Jurkat, Clone E6-1 (cell line): Measurements from ENCODE around the gene CYP4F2.
"Not testable (repeated sequence)": the region's sequence is repeated elsewhere in the genome, so short reads cannot be mapped to it uniquely, and the experiment has no call there.

Experiments
- DNase-seq: peaks from one replicate; pipeline ENCODE4 v3.0.0-alpha.2; 2011; ENCODE audit warnings: low read depth, low spot score
- H3K4me3 ChIP-seq: 2 replicates; pipeline ENCODE4 v1.5.1; 2011; ENCODE audit warnings: mild to moderate bottlenecking, low read length, control low read depth, moderate library complexity

CYP4F2 gene

DNA sequence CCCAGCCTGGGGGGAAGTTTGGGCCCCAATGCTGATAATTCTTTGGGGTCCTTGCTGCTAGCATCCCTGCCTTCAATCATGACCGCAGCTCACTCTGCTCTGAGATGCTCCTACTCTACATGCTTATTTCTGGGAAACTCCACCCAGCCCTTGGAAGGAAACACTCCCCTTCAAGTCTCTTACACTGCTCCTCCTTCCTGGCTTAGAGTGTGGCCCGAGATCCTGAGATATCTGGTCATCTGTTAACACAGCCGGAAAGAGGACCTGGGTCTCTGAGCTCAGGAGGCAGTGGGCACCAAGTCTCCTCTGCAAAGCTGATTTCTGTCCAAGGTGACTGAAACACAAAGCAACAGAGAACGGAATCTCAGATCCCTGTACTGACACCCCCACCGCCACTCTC, 33.0 kb downstream of the CYP4F2 start:
- no peak for DNase-seq
- H3K4me3 ChIP-seq, result no peak overlapping the region

DNA sequence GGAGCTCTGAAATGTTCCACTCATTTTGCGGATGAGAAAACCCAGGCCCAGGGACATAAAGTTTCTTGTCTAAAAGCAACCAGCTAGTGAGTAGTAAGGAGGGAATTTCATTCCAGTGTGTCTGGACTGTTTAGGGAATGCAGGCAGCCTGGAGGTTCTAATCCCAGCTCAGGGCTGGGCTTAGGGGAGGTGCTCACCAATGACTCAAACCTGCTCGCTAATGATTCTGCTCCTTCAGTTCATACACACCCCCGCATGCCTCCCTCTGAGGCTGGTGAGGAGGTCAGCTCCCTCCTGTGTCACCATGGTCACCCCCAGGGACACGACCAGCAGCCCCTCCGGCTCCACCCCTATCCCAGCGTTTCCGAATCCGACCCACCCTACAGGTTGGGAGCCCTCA, 34.6 kb downstream of the CYP4F2 start:
- H3K4me3 ChIP-seq, result no peak overlapping the region
- no peak for DNase-seq

DNA sequence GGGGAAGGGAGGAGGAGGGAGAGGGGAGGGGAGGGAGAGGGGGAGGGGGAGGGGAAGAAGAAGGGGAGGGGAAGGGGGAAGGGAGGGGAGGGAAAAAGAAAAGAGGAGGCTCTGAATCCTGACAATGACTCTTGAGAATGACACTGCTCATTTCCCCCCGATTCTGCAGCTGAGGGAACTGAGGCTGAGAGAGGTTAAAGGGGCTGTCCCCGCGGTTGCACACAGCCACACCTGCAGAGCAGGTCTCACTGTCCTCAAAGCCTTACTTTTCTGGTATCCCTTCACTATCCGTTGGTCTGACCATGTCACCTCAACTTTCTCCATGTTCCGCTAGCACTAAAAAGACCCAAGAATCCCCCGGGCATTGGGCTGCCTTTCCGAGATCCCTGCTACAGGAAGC, 35.4 kb downstream of the CYP4F2 start:
- no peak for DNase-seq
- no peak overlapping the region for H3K4me3 ChIP-seq

DNA sequence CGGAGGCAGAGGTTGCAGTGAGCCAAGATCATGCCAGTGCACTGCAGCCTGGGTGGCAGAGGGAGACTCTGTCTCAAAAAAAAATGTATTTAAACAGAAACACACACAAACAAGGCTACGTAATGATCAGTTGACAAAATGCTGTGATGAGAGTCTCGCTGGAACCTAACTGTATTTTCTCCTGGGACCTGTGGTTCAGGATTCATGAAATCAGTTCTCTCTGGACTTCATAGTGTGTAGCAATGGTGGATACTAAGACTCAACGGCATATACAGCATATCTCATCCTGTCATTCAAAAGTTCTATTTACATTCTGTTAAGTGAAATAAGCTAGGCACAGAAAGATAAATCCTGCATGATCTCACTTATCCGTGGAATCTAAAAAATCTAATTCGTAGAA, 37.4 kb downstream of the CYP4F2 start:
- DNase-seq, result no peak
- no peak overlapping the region for H3K4me3 ChIP-seq

DNA sequence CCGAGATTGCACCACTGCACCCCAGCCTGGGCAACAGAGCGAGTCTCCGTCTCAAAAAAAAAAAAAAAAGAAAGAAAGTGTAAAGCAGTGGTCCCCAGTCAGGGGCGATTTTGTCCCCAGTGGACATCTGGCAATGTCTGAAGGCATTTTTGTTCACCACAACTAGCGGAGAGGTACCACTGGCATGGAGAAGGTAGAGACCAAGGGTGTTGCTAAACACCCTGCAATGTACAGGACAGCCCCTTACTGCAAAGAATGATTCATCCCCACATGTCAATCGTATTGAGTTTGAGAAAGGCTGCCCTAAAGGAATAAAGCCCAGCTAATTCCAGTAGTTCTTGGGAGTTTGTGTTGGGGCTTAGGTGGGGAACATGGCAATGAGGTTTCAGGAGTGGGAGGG, 38.7 kb downstream of the CYP4F2 start:
- DNase-seq, result no peak
- H3K4me3 ChIP-seq, result no peak overlapping the region

DNA sequence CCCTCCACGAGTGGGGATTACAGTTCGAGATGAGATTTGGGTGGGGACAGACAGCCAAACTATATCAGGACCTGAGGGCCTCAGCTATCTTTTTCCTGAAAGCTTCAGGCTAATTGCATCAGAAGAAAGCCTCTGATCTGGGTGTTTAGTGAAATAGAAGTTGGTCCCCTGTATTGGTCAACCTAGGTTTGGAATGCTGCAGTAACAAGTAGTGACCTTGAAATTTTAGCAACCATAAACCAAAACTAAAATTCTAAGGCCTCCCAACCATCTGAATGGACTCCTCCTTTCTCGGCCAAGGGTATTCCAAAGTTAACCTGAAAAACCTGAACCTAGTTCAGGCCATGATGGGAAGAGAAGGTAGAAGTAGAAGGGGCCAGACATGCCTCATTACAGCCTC, 47.5 kb downstream of the CYP4F2 start:
- H3K4me3 ChIP-seq, result no peak overlapping the region
- no peak for DNase-seq

DNA sequence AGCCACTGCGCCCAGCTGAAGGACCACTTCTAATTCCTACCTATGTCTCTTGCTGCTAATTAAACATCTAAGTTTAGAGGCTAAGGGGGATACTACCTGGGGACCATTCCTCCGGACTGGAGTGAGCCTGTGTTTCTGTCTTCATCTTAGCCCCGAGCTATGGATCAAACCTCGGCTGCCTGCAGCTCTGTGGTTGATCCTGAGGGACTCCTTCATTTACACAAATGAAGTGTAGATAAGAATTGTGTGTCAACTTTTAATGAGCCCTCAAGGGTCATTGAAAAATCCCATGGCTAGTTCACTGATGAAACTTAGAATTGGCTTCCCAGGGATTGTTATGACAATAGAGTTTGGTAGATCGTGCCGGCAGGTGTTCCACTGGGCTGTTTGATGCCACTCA, 51.0 kb downstream of the CYP4F2 start:
- no peak overlapping the region for H3K4me3 ChIP-seq
- no peak for DNase-seq

DNA sequence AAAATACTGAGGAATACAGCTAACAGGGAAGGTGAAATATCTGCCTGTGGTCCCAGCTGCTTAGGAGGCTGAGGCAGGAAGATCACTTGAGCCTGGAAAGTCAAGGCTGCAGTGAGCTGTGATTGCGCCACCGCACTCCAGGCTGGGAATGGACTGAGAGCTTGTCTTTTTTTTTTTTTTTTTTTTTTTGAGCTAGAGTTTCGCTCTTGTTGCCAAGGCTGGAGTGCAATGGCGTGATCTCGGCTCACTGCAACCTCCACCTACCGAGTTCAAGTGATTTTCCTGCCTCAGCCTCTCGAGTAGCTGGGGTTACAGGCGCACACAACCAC, 54.0 kb downstream of the CYP4F2 start:
- peak; percentile 41 for DNase-seq
- peak overlapping the region; percentile 16 for H3K4me3 ChIP-seq

DNA sequence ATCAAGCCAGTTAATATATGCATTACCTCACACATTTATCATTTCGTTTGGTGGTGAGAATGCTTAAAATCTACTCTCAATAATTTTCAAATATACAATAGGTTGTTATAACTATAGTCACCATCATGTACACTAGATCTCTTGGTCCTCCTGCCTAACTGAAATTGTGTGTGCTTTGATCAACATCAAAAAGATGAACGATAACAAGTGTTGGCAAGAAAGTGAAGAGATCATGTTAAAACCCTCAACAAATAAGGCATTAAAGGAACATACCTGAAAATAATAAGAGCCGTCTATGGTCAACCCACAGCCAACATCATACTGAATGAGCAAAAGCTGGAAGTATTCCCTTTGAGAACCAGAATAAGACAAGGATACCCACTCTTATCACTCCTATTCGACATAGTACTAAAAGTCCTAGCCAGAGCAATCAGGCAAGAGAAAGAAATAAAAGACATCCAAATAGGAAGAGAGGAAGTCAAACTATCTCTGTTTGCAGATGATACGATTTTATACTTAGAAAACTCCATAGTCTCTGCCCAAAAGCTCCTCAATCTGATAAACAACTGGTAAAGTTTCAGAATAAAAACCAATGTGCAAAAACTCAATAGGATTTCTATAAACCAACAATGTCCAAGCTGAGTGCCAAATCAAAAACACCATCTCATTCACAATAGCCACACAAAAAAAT, 54.5 kb downstream of the CYP4F2 start:
- DNase-seq, result peak; percentile 91
- peak overlapping the region; percentile 16 for H3K4me3 ChIP-seq

DNA sequence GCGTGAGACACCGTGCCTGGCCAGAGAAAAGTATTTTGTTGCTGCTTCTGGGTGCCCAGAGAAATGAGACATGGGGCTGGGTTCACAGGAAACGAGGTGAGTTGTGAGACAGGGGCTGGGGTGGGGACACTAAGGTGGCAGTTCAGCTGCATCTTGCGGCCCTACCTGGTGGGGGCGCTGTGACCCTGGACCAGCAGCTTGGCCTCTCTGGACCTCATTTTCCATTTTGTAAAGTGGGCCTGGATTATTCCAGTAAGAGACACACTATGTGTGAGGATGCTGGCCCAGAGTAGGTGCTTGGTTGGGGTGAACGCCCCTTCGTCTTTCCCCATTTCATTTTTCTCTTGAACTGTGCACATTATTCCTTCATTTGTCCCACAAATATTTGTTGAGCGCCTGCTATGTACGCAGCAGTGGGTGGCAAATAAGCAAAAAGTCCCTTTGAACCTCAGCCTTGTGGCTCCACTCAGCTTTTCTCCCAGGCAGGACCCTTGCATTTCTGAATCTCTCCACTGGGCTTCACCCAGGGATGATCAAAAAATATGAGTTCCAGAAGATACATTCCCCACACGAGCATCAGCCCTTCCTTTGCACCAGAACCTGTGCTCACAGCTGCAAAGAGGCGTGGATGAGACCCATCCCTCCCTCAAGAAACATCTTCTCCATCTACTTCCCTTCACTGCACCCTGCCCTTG, 55.9 kb downstream of the CYP4F2 start:
- peak; percentile 69 for DNase-seq
- no peak overlapping the region for H3K4me3 ChIP-seq

DNA sequence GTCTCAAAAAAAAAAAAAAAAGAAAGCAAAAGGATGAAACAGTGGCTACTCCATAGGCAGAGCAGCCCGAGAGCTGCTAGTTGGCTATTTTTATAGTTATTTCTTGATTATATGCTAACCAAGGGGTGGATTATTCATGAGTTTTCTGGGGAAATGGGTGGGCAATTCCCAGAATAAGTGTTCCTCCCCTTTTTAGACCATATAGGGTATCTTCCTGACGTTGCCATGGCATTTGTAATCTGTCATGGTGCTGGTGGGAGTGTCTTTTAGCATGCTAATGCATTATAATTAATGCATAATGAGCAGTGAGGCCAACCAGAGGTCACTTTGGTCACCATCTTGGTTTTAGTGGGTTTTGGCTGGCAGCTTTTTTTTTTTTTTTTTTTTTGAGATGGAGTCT, 57.0 kb downstream of the CYP4F2 start:
- no peak for DNase-seq
- H3K4me3 ChIP-seq, result no peak overlapping the region

DNA sequence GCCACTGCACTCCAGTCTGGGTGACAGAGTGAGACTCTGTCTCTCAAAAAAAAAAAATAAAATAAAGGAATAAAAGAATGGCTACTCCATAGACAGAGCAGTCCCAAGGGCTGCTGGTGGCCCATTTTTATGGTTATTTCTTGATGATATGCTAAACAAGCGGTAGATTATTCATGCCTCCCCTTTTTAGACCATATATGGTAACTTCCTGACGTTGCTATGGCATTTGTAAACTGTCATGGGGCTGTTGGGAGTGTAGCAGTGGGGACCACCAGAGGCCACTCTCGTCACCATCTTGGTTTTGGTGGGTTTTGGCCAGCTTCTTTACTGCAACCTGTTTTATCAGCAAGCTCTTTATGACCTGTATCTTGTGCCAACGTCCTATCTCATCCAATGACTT, 58.0 kb downstream of the CYP4F2 start:
- not testable (repeated sequence) for DNase-seq, H3K4me3 ChIP-seq

DNA sequence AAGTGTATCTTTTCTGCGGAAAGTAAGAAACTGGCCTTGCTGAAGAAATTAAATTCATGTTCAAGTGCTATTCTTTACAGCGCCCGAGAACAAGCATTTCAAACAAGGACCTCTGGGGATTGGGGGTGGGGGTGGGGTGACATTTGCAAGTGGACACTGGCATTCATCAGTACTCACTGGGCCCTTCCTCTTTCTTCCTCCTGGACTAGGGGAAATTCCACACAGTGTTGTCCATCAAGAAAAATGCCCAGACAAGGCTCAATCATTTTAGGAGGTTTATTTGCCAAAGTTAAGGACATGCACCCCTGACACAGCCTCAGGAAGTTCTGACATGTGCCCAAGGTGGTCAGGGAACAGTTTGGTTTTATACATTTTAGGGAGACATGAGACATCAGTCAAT, 59.5 kb downstream of the CYP4F2 start:
- 0 out of 2 replicates have a peak overlapping the region, but pooled peaks have one; percentile 83 for H3K4me3 ChIP-seq
- DNase-seq, result no peak

DNA sequence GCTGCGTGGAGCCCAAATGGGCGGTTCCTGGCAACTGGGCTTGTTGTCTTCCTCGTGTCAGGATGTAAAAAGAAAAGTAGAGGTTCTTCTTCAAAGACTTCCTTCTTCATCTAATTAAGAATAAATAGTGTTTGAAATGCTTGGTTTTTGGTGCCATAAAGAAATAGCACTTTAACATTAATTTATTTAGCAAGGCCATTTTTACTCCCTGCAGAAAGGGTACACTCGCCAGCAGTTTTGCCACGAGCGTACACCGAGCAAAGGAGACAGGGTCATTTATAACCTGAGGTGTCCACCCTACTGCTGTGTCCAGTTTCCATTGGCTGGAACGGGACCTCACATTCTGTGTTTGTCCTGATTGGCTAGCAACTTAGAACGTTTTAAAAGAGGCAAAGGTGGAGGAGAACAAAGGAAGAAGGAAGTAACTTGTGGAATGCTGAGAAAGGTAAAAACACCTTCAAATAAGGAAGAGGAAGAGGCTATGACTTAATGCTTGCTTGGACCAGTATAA, 60.6 kb downstream of the CYP4F2 start:
- peak overlapping the region; percentile 83 for H3K4me3 ChIP-seq
- no peak for DNase-seq

DNA sequence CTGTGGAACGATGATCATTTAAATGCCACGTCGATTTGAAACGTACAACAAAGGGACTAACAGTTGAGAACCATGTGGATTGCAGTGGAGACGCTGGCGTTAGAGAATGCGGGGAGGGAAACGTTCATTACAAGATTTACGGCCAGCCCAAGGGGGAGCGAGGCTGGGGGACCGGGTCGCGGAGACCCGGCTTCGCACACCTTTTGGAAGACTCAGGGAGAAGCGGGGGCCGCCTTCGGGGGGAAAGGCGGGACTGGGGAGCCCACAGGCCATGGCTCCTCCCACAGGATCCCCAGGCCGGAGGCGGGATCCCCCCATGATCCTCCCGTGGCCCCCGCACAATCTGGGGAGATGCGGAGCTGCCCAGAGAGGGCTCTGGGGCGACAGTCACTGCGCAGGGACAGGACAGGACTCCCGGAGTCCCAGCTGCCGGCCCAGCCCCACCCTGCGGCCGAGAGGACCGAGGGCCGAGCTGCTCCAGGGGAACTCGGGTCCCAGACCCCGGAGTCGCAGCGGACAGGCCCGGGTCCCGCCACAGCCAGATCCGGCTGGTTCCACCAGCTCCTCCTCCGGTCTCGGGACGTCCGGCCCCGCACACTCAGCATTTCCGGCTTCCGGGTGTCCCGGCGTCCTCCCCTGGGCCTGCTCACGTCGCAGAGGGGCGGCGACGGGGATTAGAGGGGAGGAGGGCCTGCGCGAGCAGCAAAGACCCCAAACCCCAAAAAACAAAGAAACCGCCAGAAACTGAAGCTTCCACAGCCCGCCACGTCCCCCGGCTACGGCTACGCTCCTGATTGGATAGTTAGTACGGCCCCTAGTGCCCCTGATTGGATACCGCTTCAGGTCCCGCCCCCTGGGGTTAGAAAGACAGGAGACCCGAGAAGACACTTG, 61.3 kb downstream of the CYP4F2 start:
- peak overlapping the region; percentile 83 for H3K4me3 ChIP-seq
- DNase-seq, result peak; percentile 99

DNA sequence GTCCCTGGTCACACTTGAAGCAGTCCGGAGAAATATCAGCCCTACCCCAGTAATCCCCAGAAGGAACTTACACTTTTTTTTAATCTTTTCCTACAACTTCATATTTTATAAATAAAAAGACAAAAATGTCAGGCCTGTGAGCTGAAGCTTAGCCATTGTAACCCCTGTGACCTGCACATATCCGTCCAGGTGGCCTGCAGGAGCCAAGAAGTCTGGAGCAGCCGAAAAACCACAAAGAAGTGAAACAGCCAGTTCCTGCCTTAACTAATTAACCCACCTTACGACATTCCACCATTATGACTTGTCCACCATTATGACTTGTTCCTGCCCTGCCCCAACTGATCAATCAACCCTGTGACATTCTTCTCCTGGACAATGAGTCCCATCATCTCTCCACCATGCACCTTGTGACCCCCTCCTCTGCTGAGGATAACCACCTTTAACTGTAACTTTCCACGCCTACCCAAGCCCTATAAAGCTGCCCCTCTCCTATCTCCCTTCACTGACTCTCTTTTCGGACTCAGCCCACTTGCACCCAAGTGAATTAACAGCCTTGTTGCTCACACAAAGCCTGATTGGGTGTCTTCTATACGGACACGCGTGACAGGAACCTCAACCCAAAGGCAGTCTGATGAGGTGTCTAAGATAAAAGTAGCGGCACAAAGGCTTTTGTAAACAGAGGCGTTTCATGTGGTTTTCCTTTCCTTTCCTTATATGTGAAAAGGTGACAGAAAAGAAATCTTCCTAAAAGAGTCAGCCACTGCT, 62.1 kb downstream of the CYP4F2 start:
- DNase-seq, result peak; percentile 92
- peak overlapping the region; percentile 83 for H3K4me3 ChIP-seq

DNA sequence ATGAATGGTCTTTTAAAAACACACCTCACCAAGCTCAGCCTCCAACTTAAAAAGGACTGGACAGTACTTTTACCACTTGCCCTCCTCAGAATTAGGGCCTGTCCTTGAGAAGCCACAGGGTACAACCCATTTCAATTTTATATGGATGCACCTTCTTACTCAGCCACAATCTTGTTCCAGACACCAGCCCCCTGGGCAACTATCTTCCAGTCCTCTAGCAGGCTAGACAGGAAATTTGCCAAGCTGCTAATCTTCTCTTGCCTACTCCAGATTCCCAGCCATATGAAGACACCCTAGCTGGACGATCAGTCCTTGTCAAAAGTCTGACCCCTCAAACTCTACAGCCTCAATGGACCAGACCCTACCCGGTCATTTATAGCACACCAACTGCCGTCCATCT, 63.6 kb downstream of the CYP4F2 start:
- not testable (repeated sequence) for H3K4me3 ChIP-seq, DNase-seq

DNA sequence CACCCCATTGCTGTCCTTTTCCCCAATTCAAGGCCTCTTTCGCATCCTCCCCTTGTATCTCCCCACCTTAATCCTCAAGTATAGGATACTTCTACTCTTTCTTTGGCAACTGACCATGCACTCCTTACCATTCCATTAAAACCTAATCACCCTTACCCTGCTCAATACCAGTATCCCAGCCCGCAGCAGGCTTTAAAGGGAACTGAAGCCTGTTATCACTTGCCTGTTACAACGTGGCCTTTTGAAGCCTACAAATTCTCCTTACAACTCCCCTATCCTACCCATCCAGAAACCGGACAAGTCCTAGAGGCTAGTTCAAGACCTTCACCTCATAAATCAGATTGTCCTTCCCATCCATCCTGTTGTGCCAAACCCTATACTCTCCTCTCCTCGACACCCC, 66.2 kb downstream of the CYP4F2 start:
- no peak overlapping the region for H3K4me3 ChIP-seq
- no peak for DNase-seq

DNA sequence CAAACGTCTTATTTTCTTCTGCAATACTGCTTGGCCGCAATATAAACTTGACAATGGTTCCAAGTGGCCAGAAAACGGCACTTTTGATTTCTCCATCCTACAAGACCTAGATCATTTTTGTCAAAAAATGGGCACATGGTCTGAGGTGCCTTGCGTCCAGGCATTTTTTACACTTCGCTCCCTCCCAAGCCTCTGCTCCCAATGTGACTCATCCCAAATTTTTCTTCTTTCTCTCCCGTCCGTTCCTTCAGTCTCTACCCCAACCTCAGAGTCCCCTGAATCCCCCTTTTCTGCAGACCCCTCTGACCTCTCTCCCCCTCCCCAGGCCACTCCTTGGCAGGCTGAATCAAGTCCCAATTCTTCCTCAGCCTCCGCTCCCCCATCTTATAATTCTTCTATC, 68.1 kb downstream of the CYP4F2 start:
- no peak overlapping the region for H3K4me3 ChIP-seq
- no peak for DNase-seq
